CD4-positive, alpha-beta memory T cell (primary cell): ENCODE results near the gene AAR2. TPM values are rescaled to one million over a fixed set of nuclear protein-coding genes. Genes with fewer than 3 reads are reported as not detected.

Experiments
- CTCF ChIA-PET: fragments of 350-600 bp; sonication (Branson Sonifier 250); formaldehyde crosslinking; loops from one replicate; lab custom pipeline; 2021; ENCODE audit warnings: inconsistent platforms; ENCODE audit not compliant: partially characterized antibody; lab: Charles Lee
- POLR2A ChIA-PET: fragments of 350-600 bp; sonication (Branson Sonifier 250); formaldehyde crosslinking; loops from one replicate; lab custom pipeline; 2021; ENCODE audit not compliant: partially characterized antibody; lab: Charles Lee
- DNase-seq, 5 donors: peaks; one replicate each; pipeline versions ENCODE4 v3.0.0 to v3.0.0-alpha.2; 2020 to 2022; ENCODE audit warnings: mixed read lengths in 1 of 5
- H3K27ac ChIP-seq: one replicate; pipeline ENCODE4 v1.7.0; 2013; ENCODE audit warnings: low read depth, low read length
- H3K27me3 ChIP-seq: 2 replicates; pipeline ENCODE4 v1.7.0; 2013; ENCODE audit warnings: mild to moderate bottlenecking, low read length, moderate library complexity; ENCODE audit not compliant: insufficient read depth
- H3K36me3 ChIP-seq: 2 replicates; pipeline ENCODE4 v1.7.0; 2013; ENCODE audit warnings: mild to moderate bottlenecking, low read length, moderate library complexity; ENCODE audit not compliant: insufficient read depth
- H3K4me1 ChIP-seq: 2 replicates; pipeline ENCODE4 v1.7.0; 2013; ENCODE audit warnings: mild to moderate bottlenecking, low read length, moderate library complexity; ENCODE audit not compliant: insufficient read depth
- H3K4me3 ChIP-seq, 2 donors: one replicate each; pipeline ENCODE4 v1.7.0; 2013; ENCODE audit warnings: low read length in 2 of 2, mild to moderate bottlenecking in 1 of 2
- H3K9me3 ChIP-seq, 2 donors: one replicate each; pipeline ENCODE4 v1.7.0; 2013; ENCODE audit warnings: low read length in 2 of 2, control low read depth in 1 of 2; ENCODE audit not compliant: control insufficient read depth in 1 of 2
- H3K27ac Mint-ChIP-seq, 7 donors: one replicate each; pipeline ENCODE4 v1.8.0; 2020 to 2021; ENCODE audit warnings: mixed read lengths in 7 of 7, mild to moderate bottlenecking in 6 of 7, inconsistent platforms in 3 of 7, moderate library complexity in 3 of 7
- H3K27me3 Mint-ChIP-seq, 2 donors: one replicate each; pipeline ENCODE4 v1.8.0; 2020 to 2021; ENCODE audit warnings: mixed read lengths in 2 of 2
- H3K36me3 Mint-ChIP-seq, 2 donors: one replicate each; pipeline ENCODE4 v1.8.0; 2020 to 2021; ENCODE audit warnings: mixed read lengths in 2 of 2, inconsistent platforms in 1 of 2, mild to moderate bottlenecking in 1 of 2
- H3K4me1 Mint-ChIP-seq, 4 donors: one replicate each; pipeline ENCODE4 v1.8.0; 2020 to 2021; ENCODE audit warnings: mixed read lengths in 4 of 4, mild to moderate bottlenecking in 1 of 4
- H3K4me3 Mint-ChIP-seq, 8 donors: one replicate each; pipeline ENCODE4 v1.8.0; 2020 to 2021; ENCODE audit warnings: mixed read lengths in 8 of 8, mild to moderate bottlenecking in 7 of 8, moderate library complexity in 6 of 8, inconsistent platforms in 3 of 8
- H3K9me3 Mint-ChIP-seq, 8 donors: one replicate each; pipeline ENCODE4 v1.8.0; 2020 to 2021; ENCODE audit warnings: mixed read lengths in 8 of 8, mild to moderate bottlenecking in 5 of 8, inconsistent platforms in 3 of 8, moderate library complexity in 1 of 8
- intact Hi-C: fragments of 100-400 bp; cut with micrococcal nuclease; formaldehyde crosslinking; loops from one replicate; pipeline ENCODE4 v1.15.1; 2023
- polyA plus RNA-seq, 2 donors: library from polyadenylated mRNA; unstranded; fragments of 300-500 nt; fragmentation: Illumina TruSeq; gene quantifications; one replicate each; pipeline ENCODE4 v1.2.3, GENCODE V29; 2021
- total RNA-seq, 2 experiments: library from RNA; stranded (reverse); gene quantifications; one replicate each; pipeline ENCODE4 v1.2.3, GENCODE V29; 2021

Gene AAR2
- total and polyA plus RNA-seq, 4 experiments from 2014 or later = 21.7 to 54.3 (median 32.6) TPM

- Mint-ChIP-seq H3K27ac (no peak overlapping the region), H3K9me3 (no peaks in the 10 kb centered on the region), H3K36me3 (no peaks in the 10 kb centered on the region), H3K4me3 (no peak overlapping the region), H3K27me3 (peaks cover 6 to 15% of the 10 kb centered on the region in 2 donors), H3K4me1 (no peaks in the 10 kb centered on the region)
- POLR2A ChIA-PET = no interaction called here
- no peak overlapping the region for H3K27ac ChIP-seq
- H3K9me3 ChIP-seq = no peaks in the 10 kb centered on the region
- no peak overlapping the region for H3K4me3 ChIP-seq
- intact Hi-C loops = no loop called here
- no peak for DNase-seq
- no peaks in the 10 kb centered on the region for H3K4me1 ChIP-seq
- no peaks in the 10 kb centered on the region for H3K27me3 ChIP-seq
- no peaks in the 10 kb centered on the region for H3K36me3 ChIP-seq
- CTCF ChIA-PET = interaction anchor here (1.0 to 1.5 kb wide), 2 partner anchors 70 to 165 kb away, joined by 3 to 6 read pairs; no protein-coding TSS in a partner anchor
Measured at GRCh38 chr20:36273414-36274180, 37.3 kb downstream of the AAR2 start.

GRCh38 chr20:36274181-36274841 lies 38.0 kb downstream of the AAR2 start:
- no peaks in the 10 kb centered on the region for H3K4me1 Mint-ChIP-seq
- no peaks in the 10 kb centered on the region for H3K36me3 Mint-ChIP-seq
- DNase-seq = no peak
- peaks cover 6 to 15% of the 10 kb centered on the region in 2 donors for H3K27me3 Mint-ChIP-seq
- ChIA-PET CTCF (interaction anchor here (1.5 kb wide), 1 partner anchor 71 kb away, joined by 3 read pairs; no protein-coding TSS in a partner anchor), POLR2A (no interaction called here)
- no peaks in the 10 kb centered on the region for H3K36me3 ChIP-seq
- no peaks in the 10 kb centered on the region for H3K9me3 Mint-ChIP-seq
- no peak overlapping the region for H3K4me3 ChIP-seq
- no peaks in the 10 kb centered on the region for H3K4me1 ChIP-seq
- H3K27me3 ChIP-seq = no peaks in the 10 kb centered on the region
- H3K4me3 Mint-ChIP-seq = no peak overlapping the region
- H3K27ac ChIP-seq = no peak overlapping the region
- no peaks in the 10 kb centered on the region for H3K9me3 ChIP-seq
- no peak overlapping the region for H3K27ac Mint-ChIP-seq
- intact Hi-C loops = no loop called here

GRCh38 chr20:36275011-36275410 lies 38.7 kb downstream of the AAR2 start:
- peaks cover 6 to 19% of the 10 kb centered on the region in 2 donors for H3K27me3 Mint-ChIP-seq

DNA sequence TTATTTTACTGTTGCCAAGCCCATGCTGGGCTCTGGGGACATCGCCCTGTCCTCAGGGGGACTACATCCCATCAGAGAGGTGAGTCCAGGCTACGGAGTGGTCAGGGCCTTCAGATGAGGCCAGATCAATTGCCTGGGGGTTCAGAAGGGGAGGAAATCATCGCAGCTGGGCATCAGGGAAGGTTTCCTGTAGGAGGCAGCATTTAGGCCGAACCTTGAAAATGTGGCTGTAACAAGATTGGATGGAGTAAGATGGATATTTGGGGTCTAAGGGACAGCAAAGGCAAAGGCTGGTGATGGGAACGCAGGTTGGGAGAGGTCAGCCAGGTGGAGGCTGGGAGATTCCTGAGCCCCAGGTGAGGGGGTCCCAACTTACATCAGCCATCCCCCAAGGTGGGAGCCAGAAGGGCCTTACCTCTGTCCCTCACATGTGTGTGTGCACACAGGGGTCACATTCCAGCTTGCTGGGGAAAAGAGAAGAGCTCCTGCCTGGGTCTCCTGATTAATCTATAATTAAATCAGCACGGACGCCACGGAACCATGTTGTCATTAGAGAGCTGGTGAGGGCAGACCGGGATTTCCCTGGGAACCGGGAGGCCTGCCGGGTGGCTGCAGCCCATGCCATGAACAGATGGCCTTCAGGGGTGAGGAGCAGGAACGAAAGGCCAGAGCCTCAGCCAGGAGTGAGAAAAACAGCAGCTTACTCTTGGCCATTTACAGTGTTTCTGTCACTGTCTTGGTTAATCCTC lies 39.3 kb downstream of the AAR2 start:
- ChIA-PET CTCF (interaction anchor here (0.6 to 1.5 kb wide), 2 partner anchors 72 to 163 kb away, joined by 3 read pairs; no protein-coding TSS in a partner anchor), POLR2A (no interaction called here)
- Mint-ChIP-seq H3K27me3 (peaks cover 9 to 23% of the 10 kb centered on the region in 2 donors), H3K9me3 (peaks cover 0 to 2% (median 0%) of the 10 kb centered on the region in 8 donors), H3K36me3 (no peaks in the 10 kb centered on the region), H3K4me1 (no peaks in the 10 kb centered on the region), H3K4me3 (no peak overlapping the region), H3K27ac (no peak overlapping the region)
- Histone ChIP-seq H3K27ac (no peak overlapping the region), H3K4me3 (no peak overlapping the region), H3K9me3 (no peaks in the 10 kb centered on the region), H3K27me3 (no peaks in the 10 kb centered on the region), H3K4me1 (no peaks in the 10 kb centered on the region), H3K36me3 (no peaks in the 10 kb centered on the region)
- DNase-seq = no peak
- intact Hi-C loops = no loop called here

More at GRCh38 chr20:36275011-36275410, 38.7 kb downstream of the AAR2 start:
- intact Hi-C loops = no loop called here
- ChIA-PET POLR2A (no interaction called here), CTCF (interaction anchor here (1.5 kb wide), 1 partner anchor 72 kb away, joined by 3 read pairs; no protein-coding TSS in a partner anchor)
- Mint-ChIP-seq H3K4me1 (no peaks in the 10 kb centered on the region), H3K4me3 (no peak overlapping the region), H3K36me3 (no peaks in the 10 kb centered on the region), H3K9me3 (no peaks in the 10 kb centered on the region), H3K27ac (no peak overlapping the region)
- no peaks in the 10 kb centered on the region for H3K9me3 ChIP-seq
- no peak overlapping the region for H3K4me3 ChIP-seq
- no peak overlapping the region for H3K27ac ChIP-seq
- H3K27me3 ChIP-seq = no peaks in the 10 kb centered on the region
- DNase-seq = no peak
- H3K36me3 ChIP-seq = no peaks in the 10 kb centered on the region
- H3K4me1 ChIP-seq = no peaks in the 10 kb centered on the region

DNA sequence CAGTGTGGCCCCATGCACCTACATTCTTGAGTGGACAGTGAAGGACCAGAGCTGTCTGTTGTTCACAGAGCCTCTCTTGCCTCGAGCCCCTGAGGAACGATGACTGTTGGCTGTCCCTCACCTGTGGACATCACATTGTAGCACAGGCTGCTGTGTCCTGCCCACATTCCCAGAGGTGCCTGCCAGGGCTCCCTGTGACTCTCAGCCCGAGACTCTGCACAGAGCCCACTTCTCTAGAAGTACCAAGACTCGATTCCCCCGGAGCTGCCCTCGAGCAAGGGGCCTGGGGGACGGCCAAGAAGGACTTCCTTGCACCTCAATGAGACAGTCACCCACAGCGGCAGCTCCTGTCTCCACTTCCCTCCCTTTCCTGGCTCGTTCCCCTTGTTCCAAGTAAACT lies 41.3 kb downstream of the AAR2 start:
- no peaks in the 10 kb centered on the region for H3K27me3 ChIP-seq
- Mint-ChIP-seq H3K9me3 (peaks cover 0 to 2% (median 0%) of the 10 kb centered on the region in 8 donors), H3K4me1 (no peaks in the 10 kb centered on the region), H3K4me3 (no peak overlapping the region), H3K36me3 (no peaks in the 10 kb centered on the region), H3K27ac (no peak overlapping the region), H3K27me3 (peaks cover 15 to 32% of the 10 kb centered on the region in 2 donors)
- POLR2A ChIA-PET = no interaction called here
- CTCF ChIA-PET = no interaction called here
- no peaks in the 10 kb centered on the region for H3K4me1 ChIP-seq
- no peak for DNase-seq
- H3K9me3 ChIP-seq = no peaks in the 10 kb centered on the region
- H3K36me3 ChIP-seq = no peaks in the 10 kb centered on the region
- no peak overlapping the region for H3K4me3 ChIP-seq
- no peak overlapping the region for H3K27ac ChIP-seq
- intact Hi-C loops = no loop called here

- Histone ChIP-seq H3K27ac (no peak overlapping the region), H3K9me3 (no peaks in the 10 kb centered on the region), H3K4me3 (no peak overlapping the region), H3K36me3 (no peaks in the 10 kb centered on the region), H3K4me1 (no peaks in the 10 kb centered on the region), H3K27me3 (no peaks in the 10 kb centered on the region)
- ChIA-PET CTCF (no interaction called here), POLR2A (no interaction called here)
- intact Hi-C loops = no loop called here
- no peak for DNase-seq
- no peaks in the 10 kb centered on the region for H3K36me3 Mint-ChIP-seq
- H3K4me3 Mint-ChIP-seq = no peak overlapping the region
- H3K4me1 Mint-ChIP-seq = no peaks in the 10 kb centered on the region
- peaks cover 0 to 5% (median 0%) of the 10 kb centered on the region in 8 donors for H3K9me3 Mint-ChIP-seq
- H3K27me3 Mint-ChIP-seq = peaks cover 17 to 35% of the 10 kb centered on the region in 2 donors
- H3K27ac Mint-ChIP-seq = no peak overlapping the region
Measured at GRCh38 chr20:36279362-36279761, 43.1 kb downstream of the AAR2 start.

DNA sequence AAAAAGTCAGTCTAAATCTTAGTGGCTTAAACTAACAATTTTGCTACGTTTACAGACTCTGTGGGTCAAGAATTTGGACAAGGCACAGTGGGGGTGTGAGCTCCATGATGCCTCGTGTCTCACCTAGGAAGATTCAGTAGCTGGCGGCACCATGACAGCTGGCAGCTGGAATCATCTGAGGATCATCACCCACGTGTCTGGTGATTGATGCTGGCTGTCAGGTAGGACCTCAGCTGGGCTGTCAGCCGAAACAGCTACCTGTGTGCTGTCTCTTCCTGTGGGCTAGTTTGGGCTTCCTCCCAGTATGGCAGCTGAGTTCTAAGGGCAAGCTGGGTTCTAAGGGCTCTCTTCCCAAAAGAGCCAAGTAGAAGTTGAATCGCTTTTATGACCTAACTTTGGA lies 43.5 kb downstream of the AAR2 start:
- no peak for DNase-seq
- CTCF ChIA-PET = no interaction called here
- Histone ChIP-seq H3K27ac (no peak overlapping the region), H3K36me3 (no peaks in the 10 kb centered on the region), H3K9me3 (no peaks in the 10 kb centered on the region), H3K4me3 (no peak overlapping the region), H3K4me1 (no peaks in the 10 kb centered on the region), H3K27me3 (no peaks in the 10 kb centered on the region)
- peaks cover 0 to 5% (median 0%) of the 10 kb centered on the region in 8 donors for H3K9me3 Mint-ChIP-seq
- POLR2A ChIA-PET = no interaction called here
- no peaks in the 10 kb centered on the region for H3K4me1 Mint-ChIP-seq
- no peak overlapping the region for H3K4me3 Mint-ChIP-seq
- no peaks in the 10 kb centered on the region for H3K36me3 Mint-ChIP-seq
- peaks cover 20 to 36% of the 10 kb centered on the region in 2 donors for H3K27me3 Mint-ChIP-seq
- intact Hi-C loops = no loop called here
- H3K27ac Mint-ChIP-seq = no peak overlapping the region
